Tibial nerve (tissue), 4 donors: ENCODE measurements around the gene TCEA2. TPM values are rescaled to one million over a fixed set of nuclear protein-coding genes. Genes with fewer than 3 reads are reported as not detected.

ENCODE experiments used
- DNase-seq, 2 donors: peaks; one replicate each; pipeline ENCODE4 v3.0.0-alpha.2; 2019; ENCODE audit warnings: low spot score in 2 of 2
- H3K27ac ChIP-seq, 4 donors: fragments of 200-600 bp; sonication (generic) in 3 of 4; one replicate each; pipeline ENCODE4 v1.5.1; 2017 to 2019; ENCODE audit warnings: mild to moderate bottlenecking in 1 of 4
- H3K27me3 ChIP-seq, 2 donors: fragments of 200-600 bp; sonication (generic) in 1 of 2; one replicate each; pipeline versions ENCODE4 v1.5.1 to v1.6.0; 2017 to 2019
- H3K36me3 ChIP-seq, 3 donors: fragments of 200-600 bp; sonication (generic); one replicate each; pipeline ENCODE4 v1.5.1; 2018 to 2019
- H3K4me1 ChIP-seq, 4 donors: fragments of 200-600 bp; sonication (generic) in 3 of 4; one replicate each; pipeline ENCODE4 v1.5.1; 2017 to 2019
- H3K4me3 ChIP-seq, 4 donors: fragments of 200-600 bp; sonication (generic) in 3 of 4; one replicate each; pipeline ENCODE4 v1.5.1; 2017 to 2019; ENCODE audit warnings: mild to moderate bottlenecking in 1 of 4, moderate library complexity in 1 of 4
- H3K9me3 ChIP-seq, 4 donors: fragments of 200-600 bp; sonication (generic) in 3 of 4; one replicate each; pipeline ENCODE4 v1.5.1; 2017 to 2019
- CTCF ChIP-seq, 5 experiments: fragments of 200-600 bp in 3 of 5; fragments of 450-650 bp in 2 of 5; sonication (generic) in 3 of 5; IDR thresholded peaks; one replicate each; pipeline ENCODE4 v1.5.1; 2016 to 2019; ENCODE audit warnings: antibody characterized with exemption in 5 of 5, mild to moderate bottlenecking in 3 of 5, moderate library complexity in 2 of 5
- EP300 ChIP-seq, 2 donors: sonication (generic); formaldehyde crosslinking; IDR thresholded peaks; one replicate each; pipeline ENCODE4 v1.6.1; 2017; ENCODE audit warnings: antibody characterized with exemption in 2 of 2, mild to moderate bottlenecking in 1 of 2
- POLR2A ChIP-seq, 2 donors: fragments of 450-650 bp; IDR thresholded peaks; one replicate each; pipeline ENCODE4 v1.6.1; 2017; ENCODE audit warnings: antibody characterized with exemption in 2 of 2, mild to moderate bottlenecking in 2 of 2, moderate library complexity in 2 of 2
- WGBS, 2 donors: methylation state at CpG; one replicate each; pipeline ENCODE4 v1.1.5; 2018; 5-methylcytosine and 5-hydroxymethylcytosine counted together
- total RNA-seq, 4 donors: library from RNA; depleted of rRNA; stranded (reverse); fragments of >200 nt; gene quantifications; one replicate each; pipeline ENCODE4 v1.1.0, GENCODE V29; 2016

TCEA2 gene
- total RNA-seq, 4 donors from 2014 or later: 45.6 to 62.9 (median 59.2) TPM

- peaks cover 0 to 79% of the 10 kb centered on the region in 2 donors for H3K27me3 ChIP-seq
- WGBS, 2 donors: 80 to 84% methylated on average over 28 to 32 of the region's 33 CpGs
These were observed 9.8 kb upstream of the TCEA2 start for GRCh38 chr20:64052987-64053840.

GRCh38 chr20:64053841-64054661 lies 8.9 kb upstream of the TCEA2 start:
- DNase-seq: no peak
- no peak for TF ChIP-seq EP300 (IDR thresholded peaks at IDR 0.05)
- peak in 2 of 5 experiments; percentile 7 to 23 for TF ChIP-seq CTCF (IDR thresholded peaks at IDR 0.05)
- TF ChIP-seq POLR2A (IDR thresholded peaks at IDR 0.05): no peak
- H3K4me1 ChIP-seq: peaks cover 0 to 58% (median 4%) of the 10 kb centered on the region in 4 donors
- no peaks in the 10 kb centered on the region for H3K9me3 ChIP-seq
- no peak overlapping the region for H3K4me3 ChIP-seq
- WGBS, 2 donors: 7 to 24% methylated on average over 7 to 17 of the region's 17 CpGs
- H3K27ac ChIP-seq: peak overlapping the region in 2 of 4 donors; percentile 21 to 26
- H3K27me3 ChIP-seq: peaks cover 0 to 81% of the 10 kb centered on the region in 2 donors
- no peaks in the 10 kb centered on the region for H3K36me3 ChIP-seq

More at GRCh38 chr20:64052987-64053840, 9.8 kb upstream of the TCEA2 start:
- TF ChIP-seq CTCF (IDR thresholded peaks at IDR 0.05) (no peak), POLR2A (IDR thresholded peaks at IDR 0.05) (no peak), EP300 (IDR thresholded peaks at IDR 0.05) (no peak)
- Histone ChIP-seq H3K9me3 (no peaks in the 10 kb centered on the region), H3K27ac (peak overlapping the region in 1 of 4 donors; percentile 73), H3K4me1 (peaks cover 0 to 65% (median 4%) of the 10 kb centered on the region in 4 donors), H3K36me3 (no peaks in the 10 kb centered on the region), H3K4me3 (no peak overlapping the region)
- DNase-seq: no peak

- H3K4me1 ChIP-seq: peaks cover 0 to 46% (median 2%) of the 10 kb centered on the region in 4 donors
- no peak for DNase-seq
- H3K27me3 ChIP-seq: peaks cover 0 to 71% of the 10 kb centered on the region in 2 donors
- H3K4me3 ChIP-seq: no peak overlapping the region
- 37 to 65% methylated on average over 2 to 4 of the region's 9 CpGs for WGBS, 2 donors
- no peaks in the 10 kb centered on the region for H3K36me3 ChIP-seq
- H3K27ac ChIP-seq: peak overlapping the region in 3 of 4 donors; percentile 4 to 77 (median 71)
- no peak for TF ChIP-seq POLR2A (IDR thresholded peaks at IDR 0.05)
- TF ChIP-seq CTCF (IDR thresholded peaks at IDR 0.05): no peak
- TF ChIP-seq EP300 (IDR thresholded peaks at IDR 0.05): no peak
- no peaks in the 10 kb centered on the region for H3K9me3 ChIP-seq
These were observed 7.6 kb upstream of the TCEA2 start for GRCh38 chr20:64055396-64055892.

- Histone ChIP-seq H3K27ac (peak overlapping the region in 3 of 4 donors; percentile 4 to 77 (median 71)), H3K4me3 (no peak overlapping the region), H3K36me3 (no peaks in the 10 kb centered on the region), H3K27me3 (peaks cover 0 to 65% of the 10 kb centered on the region in 2 donors), H3K4me1 (peaks cover 0 to 40% (median 2%) of the 10 kb centered on the region in 4 donors), H3K9me3 (no peaks in the 10 kb centered on the region)
- TF ChIP-seq POLR2A (IDR thresholded peaks at IDR 0.05) (no peak), EP300 (IDR thresholded peaks at IDR 0.05) (peak in 1 of 2 donors; percentile 25), CTCF (IDR thresholded peaks at IDR 0.05) (peak in 1 of 5 experiments; percentile 12)
- no peak for DNase-seq
- 38 to 48% methylated on average over 8 to 20 of the region's 22 CpGs for WGBS, 2 donors
These were observed 6.9 kb upstream of the TCEA2 start for GRCh38 chr20:64055893-64056638.
